LNCaP clone FGC (cell line): ENCODE data around the gene CYBC1.

Experiments used
- DNase-seq: peaks from one replicate; pipeline ENCODE4 v3.0.0-alpha.2; 2011; ENCODE audit warnings: low read depth
- H3K4me3 ChIP-seq: 2 replicates; pipeline ENCODE4 v1.5.1; 2011; ENCODE audit warnings: mild to moderate bottlenecking, low read depth, low read length, control low read depth
- TF ChIP-seq, protein P1 (sequence below): IDR thresholded peaks from 2 replicates; pipeline ENCODE4 v1.5.1; 2012; ENCODE audit warnings: mild to moderate bottlenecking; ENCODE audit not compliant: control insufficient read depth, insufficient read depth; ENCODE audit errors: extremely low read depth

The CYBC1 gene

GRCh38 chr17:82493226-82493781 lies 42.8 kb upstream of the CYBC1 start:
- H3K4me3 ChIP-seq = no peak overlapping the region
- TF ChIP-seq, protein P1, sequence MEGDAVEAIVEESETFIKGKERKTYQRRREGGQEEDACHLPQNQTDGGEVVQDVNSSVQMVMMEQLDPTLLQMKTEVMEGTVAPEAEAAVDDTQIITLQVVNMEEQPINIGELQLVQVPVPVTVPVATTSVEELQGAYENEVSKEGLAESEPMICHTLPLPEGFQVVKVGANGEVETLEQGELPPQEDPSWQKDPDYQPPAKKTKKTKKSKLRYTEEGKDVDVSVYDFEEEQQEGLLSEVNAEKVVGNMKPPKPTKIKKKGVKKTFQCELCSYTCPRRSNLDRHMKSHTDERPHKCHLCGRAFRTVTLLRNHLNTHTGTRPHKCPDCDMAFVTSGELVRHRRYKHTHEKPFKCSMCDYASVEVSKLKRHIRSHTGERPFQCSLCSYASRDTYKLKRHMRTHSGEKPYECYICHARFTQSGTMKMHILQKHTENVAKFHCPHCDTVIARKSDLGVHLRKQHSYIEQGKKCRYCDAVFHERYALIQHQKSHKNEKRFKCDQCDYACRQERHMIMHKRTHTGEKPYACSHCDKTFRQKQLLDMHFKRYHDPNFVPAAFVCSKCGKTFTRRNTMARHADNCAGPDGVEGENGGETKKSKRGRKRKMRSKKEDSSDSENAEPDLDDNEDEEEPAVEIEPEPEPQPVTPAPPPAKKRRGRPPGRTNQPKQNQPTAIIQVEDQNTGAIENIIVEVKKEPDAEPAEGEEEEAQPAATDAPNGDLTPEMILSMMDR = no peak
- no peak for DNase-seq

GRCh38 chr17:82492643-82493225 lies 42.2 kb upstream of the CYBC1 start:
- no peak overlapping the region for H3K4me3 ChIP-seq
- TF ChIP-seq, protein P1 = no peak
- DNase-seq = no peak

DNA sequence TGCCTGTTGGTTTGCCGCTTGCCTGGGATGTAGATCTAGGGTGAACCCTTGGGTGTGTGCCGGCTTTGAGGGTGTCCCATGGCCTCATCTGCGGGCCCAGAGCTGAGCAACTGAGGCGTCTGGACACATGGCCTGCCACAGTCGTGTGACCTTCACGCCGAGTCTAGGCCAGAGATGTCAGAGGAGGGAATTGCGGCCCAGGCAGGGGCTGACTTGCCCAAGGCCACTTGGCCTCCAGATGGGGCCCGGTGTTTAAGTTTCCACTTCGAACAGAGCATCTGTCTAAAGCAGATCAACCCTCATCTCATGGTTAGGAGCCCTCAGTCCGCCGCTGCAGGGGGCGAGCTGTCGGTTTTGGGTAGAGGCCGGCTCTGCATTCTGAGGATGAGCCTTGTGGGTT lies 41.0 kb upstream of the CYBC1 start:
- TF ChIP-seq, protein P1 = no peak
- no peak overlapping the region for H3K4me3 ChIP-seq
- DNase-seq = no peak

DNA sequence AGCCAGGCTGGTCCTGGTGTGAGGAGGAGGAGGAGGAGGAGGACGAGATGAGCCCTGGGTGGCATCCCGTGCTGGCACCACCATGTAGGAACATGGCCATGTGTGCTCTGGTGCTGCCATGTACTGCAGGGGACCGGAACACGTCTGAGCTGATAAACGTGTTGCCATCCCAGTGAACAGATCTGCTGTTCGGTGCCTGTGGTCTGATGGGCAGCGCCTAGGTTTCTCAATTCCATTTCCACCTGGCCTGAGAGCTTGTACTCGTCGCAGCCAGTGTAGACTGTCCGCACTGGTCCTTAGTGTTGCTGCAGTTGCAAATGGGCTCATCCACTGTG lies 40.6 kb upstream of the CYBC1 start:
- H3K4me3 ChIP-seq = no peak overlapping the region
- TF ChIP-seq, protein P1 = no peak
- no peak for DNase-seq

GRCh38 chr17:82490512-82491195 lies 40.1 kb upstream of the CYBC1 start:
- no peak for DNase-seq
- TF ChIP-seq, protein P1 = no peak
- no peak overlapping the region for H3K4me3 ChIP-seq

GRCh38 chr17:82489851-82490511 lies 39.4 kb upstream of the CYBC1 start:
- DNase-seq = no peak
- TF ChIP-seq, protein P1 = no peak
- no peak overlapping the region for H3K4me3 ChIP-seq
